Skeletal muscle cell (primary cell): Measurements from ENCODE around the gene HPGDS.

Experiments used
- DNase-seq: peaks from one replicate; pipeline ENCODE4 v3.0.0-alpha.2; 2010; ENCODE audit warnings: low read depth
- H3K4me3 ChIP-seq: 2 replicates; pipeline ENCODE4 v1.5.1; 2011; ENCODE audit warnings: low read depth, mild to moderate bottlenecking, control low read depth, low read length, moderate library complexity

Gene HPGDS

DNA sequence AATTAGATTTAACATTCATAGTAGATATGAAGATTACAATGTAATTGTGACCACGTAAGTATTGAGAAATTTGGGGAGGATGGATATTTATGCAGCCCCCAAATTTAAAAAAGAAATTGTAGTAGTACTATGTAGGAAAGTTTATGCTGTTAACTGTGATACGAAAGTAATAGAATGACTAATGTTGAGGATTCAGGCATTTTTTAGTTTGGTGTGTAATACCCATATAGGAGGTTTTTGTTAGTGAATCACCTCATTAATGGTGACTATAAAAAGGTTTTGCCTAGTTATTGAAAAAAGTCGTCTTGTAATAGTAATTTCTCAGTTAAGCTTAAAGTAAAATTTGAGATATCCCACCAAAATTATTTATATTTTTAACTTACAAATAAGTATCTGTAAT is 67.7 kb downstream of the HPGDS start:
- no peak for DNase-seq
- no peak overlapping the region for H3K4me3 ChIP-seq

DNA sequence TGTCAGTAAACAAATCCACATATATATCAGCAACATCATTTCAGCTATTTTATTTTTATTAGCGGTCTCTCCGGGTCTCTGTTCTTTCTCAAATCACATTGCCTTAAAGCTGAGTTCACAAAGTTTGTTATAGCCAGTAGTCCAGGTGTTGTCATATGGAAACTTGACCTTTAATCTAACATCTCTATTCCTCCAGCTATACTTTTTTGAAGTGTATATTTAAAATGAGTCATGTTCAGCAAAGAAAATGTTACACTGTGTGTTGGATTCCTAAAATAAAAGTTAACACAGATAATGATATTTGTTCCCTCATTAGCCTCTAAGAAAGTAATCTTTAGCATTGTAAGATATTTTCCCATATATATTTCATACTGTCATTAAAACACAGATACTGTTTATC is 71.4 kb downstream of the HPGDS start:
- no peak overlapping the region for H3K4me3 ChIP-seq
- no peak for DNase-seq

DNA sequence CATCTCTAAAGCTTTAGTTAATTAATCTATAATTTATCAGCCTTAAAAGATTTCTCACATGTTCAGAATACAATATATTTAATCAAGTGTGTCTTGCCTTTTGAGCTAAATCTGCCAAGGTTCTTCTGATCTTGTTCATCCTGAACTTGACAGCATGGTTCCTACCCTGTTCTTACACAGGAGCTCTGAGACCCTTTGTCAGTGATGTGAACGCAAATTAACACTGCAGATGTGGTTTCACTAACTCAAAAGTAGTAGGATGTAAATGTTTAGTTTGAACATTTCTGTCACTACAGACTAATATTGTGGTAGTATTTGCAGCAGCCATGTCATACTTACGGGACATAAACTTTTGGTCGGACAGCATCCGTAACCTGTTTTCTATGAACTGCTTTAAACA is 75.6 kb downstream of the HPGDS start:
- no peak overlapping the region for H3K4me3 ChIP-seq
- no peak for DNase-seq

DNA sequence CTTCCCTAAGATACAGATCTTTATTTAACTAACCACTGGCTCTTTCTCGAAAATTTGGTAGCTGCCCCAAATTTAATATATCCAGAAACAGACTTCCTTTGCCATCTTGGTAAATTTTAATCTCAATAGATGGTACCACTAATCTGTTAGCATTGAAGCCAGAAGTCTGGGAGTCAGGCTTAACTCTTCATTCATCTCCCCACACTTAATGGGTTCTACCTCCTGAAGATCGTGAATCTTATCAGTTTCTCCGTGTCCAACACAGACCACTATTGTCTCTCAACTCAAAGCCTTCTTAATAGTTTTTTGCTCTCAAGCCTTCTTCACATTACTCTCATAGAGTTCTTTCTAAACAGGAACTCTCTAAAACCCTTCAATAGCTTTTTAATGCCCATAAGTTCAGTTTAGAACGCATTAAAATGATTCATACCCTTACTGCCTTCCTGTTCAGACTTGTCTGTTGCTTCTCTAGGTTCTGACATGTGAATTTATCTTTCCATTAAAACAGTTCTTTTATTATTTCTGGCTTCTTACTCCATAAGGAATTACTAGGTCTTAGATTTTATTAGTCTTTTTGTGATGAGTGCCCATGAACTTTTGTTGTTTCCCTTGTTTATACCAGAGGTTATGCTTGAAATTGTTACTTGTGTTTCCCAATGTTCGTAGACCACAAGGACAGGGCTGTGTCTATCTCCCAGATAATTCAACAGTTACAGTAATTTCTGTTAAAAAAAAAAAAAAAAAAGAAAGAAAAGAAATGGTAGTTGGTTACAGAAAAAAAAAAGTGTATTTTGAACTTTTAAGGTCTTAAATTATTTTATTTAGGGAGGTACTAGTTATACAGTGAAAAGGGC is 80.2 kb downstream of the HPGDS start:
- no peak for DNase-seq

DNA sequence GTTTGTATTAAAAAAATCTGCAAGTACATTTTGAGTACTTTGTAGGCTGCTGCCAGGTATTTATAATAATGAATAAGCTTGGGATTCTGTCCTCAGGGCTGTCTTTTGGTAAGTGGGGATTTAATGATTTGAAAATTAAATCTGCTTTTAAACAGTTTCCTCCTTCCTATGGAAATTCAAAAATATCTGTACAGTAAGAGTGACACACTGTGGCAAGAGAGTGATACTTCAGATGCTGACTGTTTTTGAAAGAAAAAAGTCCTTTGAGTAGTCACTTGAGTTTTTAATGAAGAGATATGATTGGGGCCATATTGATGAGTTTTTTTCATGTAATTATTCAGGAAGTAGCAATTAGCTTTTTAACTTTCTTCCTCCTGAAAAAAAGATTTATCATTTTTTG is 85.8 kb downstream of the HPGDS start:
- no peak for DNase-seq

More for the DNA sequence above, 80.2 kb downstream of the HPGDS start:
- H3K4me3 ChIP-seq, result no peak overlapping the region

DNA sequence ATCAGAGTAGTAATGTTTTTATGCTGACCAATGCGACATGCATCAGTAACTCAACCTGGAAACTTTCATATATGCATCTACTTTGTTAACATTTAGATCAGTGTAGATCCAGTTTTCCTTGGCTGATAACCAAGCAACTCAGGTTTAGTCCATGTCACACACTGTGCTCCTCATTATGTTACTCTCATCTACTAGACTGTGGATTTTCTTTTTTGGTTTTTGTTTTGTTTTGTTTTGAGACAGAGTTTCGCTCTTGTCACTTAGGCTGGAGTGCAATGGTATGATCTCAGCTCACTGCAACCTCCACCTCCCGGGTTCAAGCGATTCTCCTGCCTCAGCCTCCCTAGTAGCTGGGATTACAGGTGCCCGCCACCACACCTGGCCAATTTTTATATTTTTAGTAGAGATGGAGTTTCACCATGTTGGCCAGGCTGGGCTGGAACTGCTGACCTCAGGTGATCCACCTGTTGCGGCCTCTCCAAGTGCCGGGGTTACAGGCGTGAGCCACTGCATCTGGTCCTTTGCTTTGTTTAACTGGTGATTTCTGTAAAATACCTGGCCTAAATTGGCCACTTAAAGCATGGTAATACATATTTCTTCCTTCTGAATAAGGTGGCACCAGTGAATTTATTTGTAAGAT is 86.4 kb downstream of the HPGDS start:
- no peak for DNase-seq
- H3K4me3 ChIP-seq, result no peak overlapping the region

More for the DNA sequence above, 85.8 kb downstream of the HPGDS start:
- no peak overlapping the region for H3K4me3 ChIP-seq

DNA sequence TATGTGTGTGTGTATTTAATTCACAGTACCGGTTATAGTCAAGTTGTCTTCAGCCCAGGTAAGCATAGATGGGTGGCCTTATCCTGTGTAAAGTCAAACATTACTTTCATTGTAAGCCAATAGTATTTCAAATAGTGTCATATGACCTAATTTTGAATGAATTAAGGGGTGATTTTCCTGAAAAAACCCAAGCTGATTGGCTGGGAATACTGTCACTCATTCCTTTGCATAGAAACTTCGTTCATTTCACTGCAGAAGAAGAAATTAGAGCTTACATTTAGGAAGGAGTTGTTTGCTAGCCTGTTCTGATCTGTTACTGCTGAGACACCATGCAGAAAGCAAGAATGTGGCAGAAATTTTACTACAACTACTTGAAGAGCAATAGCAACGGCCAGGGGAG is 89.6 kb downstream of the HPGDS start:
- H3K4me3 ChIP-seq, result no peak overlapping the region
- DNase-seq, result no peak

DNA sequence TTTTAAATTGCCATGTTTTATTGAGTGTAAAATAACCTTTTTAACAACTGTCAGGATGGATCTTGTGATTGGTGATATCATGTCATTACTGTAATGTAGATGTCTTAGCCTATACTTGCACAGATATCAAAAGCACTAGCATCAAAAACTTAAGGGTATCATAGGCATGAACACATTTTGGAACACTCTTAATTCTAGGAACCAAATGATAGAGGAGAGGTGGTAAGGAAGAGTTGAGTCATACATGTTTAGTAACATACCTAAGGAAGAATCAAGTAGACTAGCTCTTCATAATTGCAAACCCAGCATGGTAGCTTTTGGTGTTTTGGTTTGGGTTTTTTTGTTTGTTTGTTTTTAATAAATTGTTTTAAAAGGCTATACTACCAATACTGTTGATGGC is 91.5 kb downstream of the HPGDS start:
- no peak overlapping the region for H3K4me3 ChIP-seq
- no peak for DNase-seq
